T follicular helper cell (primary cell): ENCODE measurements around the gene CCDC89.

Source experiments
- DNase-seq: peaks from one replicate; pipeline ENCODE4 v3.0.0-alpha.2; 2020; ENCODE audit warnings: low read depth

The CCDC89 gene

GRCh38 chr11:85652786-85653447 is 33.1 kb downstream of the CCDC89 start:
- no peak for DNase-seq

- no peak for DNase-seq
These were observed 34.9 kb downstream of the CCDC89 start for GRCh38 chr11:85651118-85651517.

GRCh38 chr11:85647604-85648299 is 38.2 kb downstream of the CCDC89 start, which contains the start of gene TMEM126A:
Gene TMEM126A (plus strand): TSS chr11:85647967. CDS start chr11:85650256, 2,289 bp downstream.
- DNase-seq, result peak; percentile 85

GRCh38 chr11:85647078-85647477 is 38.9 kb downstream of the CCDC89 start:
- DNase-seq, result no peak

GRCh38 chr11:85643191-85643614 is 42.8 kb downstream of the CCDC89 start:
- no peak for DNase-seq

GRCh38 chr11:85634747-85635146 is 51.2 kb downstream of the CCDC89 start:
- no peak for DNase-seq
